HG02759 (cell line): ENCODE results near the gene KRTAP26-1.

ENCODE experiments used
- ATAC-seq: cut with Tn5 transposase; IDR thresholded peaks from one replicate; pipeline ENCODE4 v1.9.1; 2021; ENCODE audit warnings: mild to moderate bottlenecking, moderate library complexity; ENCODE audit not compliant: unreplicated experiment

Gene KRTAP26-1, protein sequence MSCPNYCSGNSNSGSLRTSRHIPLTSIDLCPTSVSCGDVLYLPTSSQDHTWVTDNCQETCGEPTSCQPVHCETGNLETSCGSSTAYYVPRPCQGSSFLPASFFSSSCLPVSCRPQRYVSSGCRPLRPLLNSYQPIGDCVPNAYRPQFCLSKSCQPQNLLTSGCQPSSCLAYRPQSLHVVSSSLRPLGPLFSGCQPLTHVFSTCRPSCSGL

DNA sequence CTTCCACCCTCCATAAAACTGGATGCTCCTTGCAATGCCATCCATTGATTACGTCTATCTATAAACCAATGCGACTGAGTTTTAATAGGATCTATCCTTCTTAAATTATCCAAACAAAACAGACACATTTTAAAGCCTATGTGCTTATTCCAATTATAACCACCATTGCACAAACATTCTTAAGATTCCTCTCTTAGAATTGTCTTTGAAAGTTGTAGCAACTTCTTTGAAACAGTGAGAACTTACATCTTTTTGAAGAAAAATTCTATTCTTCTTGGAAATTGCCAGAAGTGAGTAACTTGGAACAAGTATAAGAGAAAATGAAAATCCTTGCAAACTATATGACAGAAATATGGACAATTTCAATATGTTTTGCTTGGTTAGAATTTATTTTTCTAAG lies at the start of gene KRTAP26-1:
Gene KRTAP26-1, minus strand, starts transcription at position 101 of the 400 bp plus-strand sequence. CDS start 280 bp downstream, outside the sequence.
- ATAC-seq, result no peak

DNA sequence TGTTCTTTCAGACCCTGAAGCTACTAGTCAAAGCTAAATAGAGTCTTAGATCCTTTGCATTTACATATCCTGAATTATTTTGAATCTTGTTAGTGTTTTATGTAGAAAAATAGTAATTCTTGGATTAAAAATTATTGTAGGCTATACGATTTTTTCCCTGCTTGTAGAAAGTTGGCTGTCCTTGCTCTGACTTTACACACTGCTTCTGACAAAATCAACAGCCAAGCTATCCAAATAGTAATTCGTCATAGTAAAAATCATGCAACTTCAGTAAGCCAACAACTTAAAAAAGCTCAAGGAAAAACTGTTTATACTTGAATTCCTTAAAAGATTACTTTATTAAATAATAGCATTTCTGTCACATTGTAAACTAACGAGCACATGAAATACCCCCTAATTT lies 35.8 kb upstream of the KRTAP26-1 start:
- no peak for ATAC-seq

DNA sequence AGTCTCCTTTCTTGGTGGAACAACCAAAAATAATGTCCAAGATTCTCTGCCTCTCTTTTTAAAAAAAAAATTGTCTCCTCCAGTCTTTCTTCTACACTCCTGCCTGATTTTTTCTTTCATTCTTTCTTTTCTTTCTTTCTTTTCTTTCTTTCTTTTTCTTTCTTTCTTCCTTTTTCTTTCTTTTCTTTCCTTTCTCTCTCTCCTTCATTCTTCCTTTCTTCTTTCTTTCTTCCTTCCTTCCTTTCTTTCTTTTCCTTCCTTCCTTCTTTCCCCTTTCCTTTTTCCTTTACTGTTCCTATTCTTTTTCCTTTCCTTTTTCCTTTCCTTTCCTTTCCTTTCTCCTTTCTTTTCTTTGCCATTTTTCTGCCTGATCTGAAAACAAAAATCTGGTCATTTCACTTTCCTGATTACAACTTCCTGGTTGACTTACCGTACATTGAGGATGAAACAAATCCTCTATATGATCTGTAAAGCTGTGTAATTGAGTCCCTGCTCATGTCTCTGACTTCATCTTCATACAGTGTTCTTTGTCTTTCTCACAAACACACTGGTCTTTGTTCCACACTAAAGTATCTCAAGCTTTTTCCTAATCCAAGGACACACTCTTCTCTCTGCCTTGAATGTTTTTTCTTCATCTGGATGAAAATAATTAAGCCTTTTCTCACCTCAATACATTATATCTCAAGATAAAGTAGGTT lies 34.3 kb upstream of the KRTAP26-1 start:
- no peak for ATAC-seq

DNA sequence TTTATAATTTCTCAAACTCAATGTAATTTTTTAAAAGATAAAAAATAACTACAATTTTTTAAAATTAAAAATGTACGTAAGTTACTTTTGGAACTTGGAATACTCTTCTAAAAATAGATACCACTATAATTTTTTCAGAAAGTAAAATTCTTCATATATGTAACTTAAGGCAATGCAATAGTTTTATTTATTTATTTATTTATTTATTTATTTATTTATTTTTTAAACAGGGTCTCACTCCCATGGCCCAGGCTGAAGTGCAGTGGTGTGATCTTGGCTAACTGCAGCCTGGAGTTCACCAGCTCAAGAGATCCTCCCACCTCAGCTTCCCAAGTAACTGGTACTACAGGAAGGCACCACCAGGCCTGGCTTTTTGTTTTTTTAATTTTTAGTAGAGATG lies 31.4 kb upstream of the KRTAP26-1 start:
- no peak for ATAC-seq

DNA sequence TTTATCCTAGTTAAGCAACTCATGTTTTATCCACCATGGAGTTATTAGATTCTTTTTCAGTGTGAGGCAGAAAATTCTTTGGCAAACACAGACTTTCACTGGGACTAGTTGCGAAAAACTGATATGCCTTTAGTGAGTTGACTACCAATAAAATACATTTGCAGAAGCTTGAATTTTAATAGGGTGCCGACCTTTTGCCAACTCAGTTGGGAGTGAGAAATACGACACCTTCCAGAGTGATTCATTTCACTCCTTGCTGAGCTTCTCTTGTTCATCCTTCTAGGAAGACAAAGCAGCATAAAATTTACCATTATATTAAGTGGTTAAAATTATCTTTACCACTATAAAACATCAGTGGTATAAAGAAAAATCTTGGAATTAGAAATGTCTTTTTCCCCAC lies 29.5 kb upstream of the KRTAP26-1 start:
- ATAC-seq, result no peak

DNA sequence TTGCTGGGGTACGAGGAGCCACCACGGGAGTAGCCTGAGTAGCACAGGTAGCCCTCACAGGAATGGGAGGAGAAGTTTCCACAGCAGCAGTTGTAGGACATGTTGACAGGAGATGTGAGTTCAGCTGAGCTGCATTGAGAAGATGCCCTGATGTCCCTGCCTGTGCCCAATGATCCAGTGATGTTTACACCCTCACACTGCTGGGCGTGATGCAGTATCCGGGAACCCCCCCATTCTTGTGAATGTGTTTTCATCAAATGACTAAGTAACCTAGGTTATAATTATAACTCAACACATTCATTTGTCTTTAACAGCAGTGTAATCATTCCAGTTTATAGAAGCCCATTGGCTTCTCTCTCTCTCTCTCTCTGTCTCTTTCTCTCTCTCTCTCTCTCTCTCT lies 28.4 kb upstream of the KRTAP26-1 start, which contains the start of gene KRTAP23-1:
Gene KRTAP23-1, minus strand, starts transcription at position 101 of the 400 bp plus-strand sequence. Its CDS starts 0 bp downstream, at position 101.
- no peak for ATAC-seq

DNA sequence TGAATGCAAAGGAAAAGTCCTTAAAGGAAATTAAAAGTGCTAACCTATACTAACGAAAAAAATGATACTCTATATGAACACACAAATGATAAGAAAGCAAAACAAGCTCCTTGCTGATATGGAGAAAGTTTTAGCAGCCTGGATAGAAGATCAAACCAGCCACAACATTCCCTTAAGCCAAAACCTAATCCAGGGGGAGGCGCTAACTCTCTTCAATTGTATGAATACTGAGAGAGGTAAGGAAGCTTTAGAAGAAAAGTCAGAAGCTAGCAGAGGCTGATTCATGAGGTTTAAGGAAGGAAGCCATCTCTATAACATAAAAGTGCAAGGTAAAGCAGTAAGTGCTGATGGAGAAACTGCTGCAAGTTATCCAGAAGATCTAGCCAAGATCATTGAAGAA lies 24.9 kb upstream of the KRTAP26-1 start:
- no peak for ATAC-seq

DNA sequence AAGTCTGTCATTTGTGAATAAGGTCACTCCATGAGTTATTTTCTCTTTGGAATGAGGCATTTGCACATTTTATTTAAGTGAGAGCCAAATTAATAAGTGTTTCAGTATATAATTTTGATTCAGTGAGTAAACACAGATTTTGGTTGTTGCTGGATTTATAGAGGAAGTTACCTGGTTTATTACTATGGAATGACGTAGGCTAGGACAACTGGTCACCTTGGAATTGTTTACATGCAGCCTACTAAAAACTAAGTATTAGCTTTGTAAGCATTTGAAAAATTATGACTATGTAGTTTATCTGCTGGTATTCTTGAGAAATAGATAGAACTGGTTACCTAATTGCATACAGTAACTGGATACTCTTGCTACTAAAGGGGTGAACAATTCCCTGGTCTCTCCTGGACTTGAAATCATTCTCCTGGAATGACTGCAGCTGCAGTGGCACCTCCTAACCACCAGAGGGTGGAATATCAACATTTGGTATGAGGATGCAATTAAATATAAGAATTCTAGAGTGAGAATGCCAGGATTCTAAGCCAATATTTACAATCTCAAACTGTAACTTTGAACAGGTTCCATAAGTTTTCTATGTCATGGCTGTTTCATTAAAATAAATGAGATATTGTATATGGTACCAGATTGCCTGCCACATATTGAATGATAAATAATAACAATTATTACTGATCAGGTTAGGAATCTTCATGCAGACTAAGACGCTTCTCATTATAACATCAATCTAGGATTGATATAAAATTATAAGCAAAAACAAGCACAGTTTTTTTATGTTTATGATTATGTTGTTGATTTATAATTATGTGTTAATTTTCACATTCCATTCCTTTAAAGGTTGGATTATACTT lies 20.8 kb upstream of the KRTAP26-1 start:
- no peak for ATAC-seq

DNA sequence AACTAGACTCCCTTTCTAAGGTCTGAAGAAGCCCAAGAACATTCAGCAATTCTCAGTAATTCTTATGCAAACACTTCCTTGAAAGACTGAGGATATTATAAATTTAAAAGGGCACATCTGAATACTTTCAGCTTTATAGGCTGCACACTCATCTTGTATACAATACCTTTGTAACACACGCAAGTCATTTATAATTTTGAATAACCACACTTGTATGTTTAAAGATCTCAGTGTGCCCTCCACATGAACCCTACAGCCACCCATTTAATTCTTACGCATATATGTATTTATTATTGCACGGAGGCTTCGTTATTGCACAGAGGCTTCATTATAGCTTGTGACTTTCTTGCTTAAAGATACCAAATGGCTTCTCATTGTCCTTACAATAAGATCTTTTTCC lies 18.6 kb upstream of the KRTAP26-1 start:
- ATAC-seq, result no peak

DNA sequence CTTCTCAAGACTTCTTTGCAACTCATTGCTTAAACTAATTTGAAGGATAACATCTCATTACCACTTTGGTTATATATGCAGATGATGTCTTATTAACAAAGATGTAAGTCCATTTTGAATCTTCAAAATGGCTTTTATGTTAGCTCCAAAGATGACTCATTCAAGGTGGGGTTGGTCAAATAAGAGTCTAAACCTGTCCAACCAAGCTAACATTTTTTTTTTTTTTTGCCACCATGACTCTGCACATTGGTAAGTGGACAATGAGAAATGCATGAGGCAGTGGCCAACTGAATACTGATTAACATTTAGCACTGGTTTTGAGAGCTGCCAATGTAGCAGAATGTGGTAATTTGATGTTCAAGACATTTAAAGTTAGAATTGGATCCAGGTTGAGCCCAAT lies 17.7 kb upstream of the KRTAP26-1 start:
- ATAC-seq, result no peak

DNA sequence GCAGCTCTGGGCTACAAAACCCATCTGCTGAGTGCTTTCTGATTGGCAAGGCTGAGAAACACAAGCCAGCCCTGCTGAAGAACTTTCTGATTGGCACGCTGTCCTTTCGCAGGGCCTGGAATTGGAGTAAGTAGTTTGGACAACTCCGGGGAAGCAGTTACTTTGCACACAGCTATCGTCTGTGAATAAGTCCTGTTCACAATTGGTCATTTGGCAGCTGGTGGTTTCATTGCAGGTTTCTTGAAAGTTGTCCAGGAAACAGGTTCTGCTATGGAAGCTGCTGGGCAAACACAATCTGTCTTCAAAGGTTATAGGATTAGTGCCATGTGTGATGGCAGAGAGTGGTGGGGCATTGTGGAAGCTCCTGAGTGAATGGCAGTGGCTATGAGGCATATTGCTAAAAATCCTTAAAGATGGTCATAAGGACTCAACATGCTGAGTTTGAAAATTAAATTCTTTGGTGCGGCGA lies 17.2 kb upstream of the KRTAP26-1 start, which contains the start of gene KRTAP27-1:
Gene KRTAP27-1, minus strand, starts transcription at position 419 of the 469 bp plus-strand sequence. Its CDS starts 26 bp downstream, at position 393.
- ATAC-seq, result no peak

DNA sequence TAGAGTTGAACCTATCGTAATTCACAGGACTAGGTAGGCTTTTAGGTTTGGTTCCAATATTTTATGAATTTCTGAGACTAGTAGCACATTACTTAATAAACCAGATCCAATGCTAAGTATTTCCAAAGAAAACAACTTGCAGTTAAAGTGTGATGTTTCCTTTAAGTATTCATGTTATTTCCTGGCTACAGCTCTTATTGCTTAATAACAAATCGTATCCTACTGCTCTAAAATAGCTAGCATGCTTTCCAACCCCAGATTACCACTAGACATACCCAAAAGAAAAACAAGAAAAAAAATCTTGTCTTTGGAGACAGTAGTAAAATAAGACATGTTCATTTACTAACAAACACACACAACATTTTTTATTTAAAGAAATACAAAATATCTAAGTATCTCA lies 16.5 kb upstream of the KRTAP26-1 start:
- ATAC-seq, result no peak

DNA sequence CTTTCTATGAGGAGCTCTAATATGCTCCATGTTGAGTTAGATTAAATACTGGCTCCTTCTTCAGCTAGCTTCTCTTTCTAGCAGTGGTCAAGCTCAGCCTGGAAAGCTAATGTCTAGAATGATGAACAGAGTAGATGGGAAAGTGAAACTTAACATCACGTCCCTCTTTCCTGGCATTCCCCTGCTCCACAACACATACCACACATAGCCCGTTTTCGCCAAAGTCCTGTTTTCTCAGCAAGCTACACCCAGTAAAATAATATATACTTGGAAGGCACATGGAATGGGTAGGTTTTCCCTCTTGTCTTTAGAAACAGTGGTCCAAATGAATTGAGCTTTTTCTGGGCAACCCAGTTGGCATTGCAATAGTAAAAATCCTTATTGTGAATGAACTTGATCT lies 13.6 kb upstream of the KRTAP26-1 start:
- no peak for ATAC-seq

DNA sequence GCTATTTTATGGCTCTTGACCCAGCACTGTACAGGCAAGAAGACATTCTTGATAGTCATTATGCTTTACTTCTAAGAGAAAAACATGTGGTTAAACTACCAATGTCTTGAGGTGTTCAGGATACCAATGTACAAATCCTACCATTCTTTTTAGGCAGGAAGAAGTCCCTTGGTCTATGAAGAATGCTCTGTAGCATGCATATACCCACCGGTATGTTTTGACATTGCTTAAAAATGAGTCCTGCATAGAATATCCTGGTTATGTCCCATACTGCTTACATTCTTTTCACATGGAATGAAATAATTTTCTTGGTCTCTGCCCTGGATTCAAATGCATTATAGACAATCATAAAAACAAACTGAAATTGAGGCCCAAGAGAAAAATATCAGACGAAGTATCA lies 12.6 kb upstream of the KRTAP26-1 start:
- ATAC-seq, result no peak

DNA sequence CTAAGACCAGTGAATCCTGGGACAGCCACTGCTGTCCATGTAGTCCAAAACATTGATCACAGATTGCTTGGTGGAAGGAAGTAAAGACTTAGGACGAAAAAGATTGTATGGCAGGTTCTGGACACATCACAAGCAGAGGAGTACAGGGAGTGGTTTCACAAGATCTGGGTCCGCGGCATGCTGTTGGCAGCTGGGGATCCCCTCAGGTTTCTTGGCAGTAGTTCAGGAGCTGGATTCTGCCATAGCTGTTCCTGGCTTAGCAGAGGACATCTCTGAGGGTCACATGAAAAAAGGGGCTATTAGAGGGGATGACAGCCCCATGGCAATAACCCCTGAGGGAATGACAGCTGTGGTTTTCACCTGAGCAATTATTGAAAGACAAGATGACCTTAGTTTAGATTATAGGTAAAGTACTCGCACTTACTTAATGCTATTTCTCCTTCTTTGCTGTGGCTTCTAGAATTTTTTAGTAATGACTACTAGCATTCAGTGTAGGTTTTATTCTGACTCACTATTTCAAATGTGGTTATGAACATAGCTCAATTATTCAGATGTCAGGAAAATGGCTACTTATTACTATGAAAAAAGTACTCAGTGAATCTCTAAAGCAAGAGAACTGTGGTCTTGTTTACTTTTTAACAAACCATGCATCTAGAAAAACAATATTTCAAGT lies 9.2 kb upstream of the KRTAP26-1 start:
- no peak for ATAC-seq

DNA sequence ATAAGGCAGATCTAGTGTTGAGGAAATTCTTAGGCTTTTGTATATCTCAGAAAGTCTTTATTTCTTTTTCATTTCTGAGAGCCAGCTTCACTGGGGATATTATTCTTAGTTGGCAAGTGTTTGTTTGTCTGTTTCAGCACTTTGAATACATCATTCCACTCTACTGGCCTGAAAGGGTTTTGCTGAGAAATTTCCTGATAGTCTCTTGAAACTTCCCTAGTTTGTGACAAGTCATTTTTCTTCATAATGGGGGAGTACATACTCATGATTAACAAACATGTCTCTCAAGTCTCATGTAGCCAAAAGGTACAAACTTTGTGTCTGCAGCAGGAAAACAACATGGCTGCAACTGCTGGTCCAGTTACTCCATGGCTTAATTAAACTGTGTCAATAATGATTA lies 6.3 kb upstream of the KRTAP26-1 start:
- ATAC-seq, result no peak

DNA sequence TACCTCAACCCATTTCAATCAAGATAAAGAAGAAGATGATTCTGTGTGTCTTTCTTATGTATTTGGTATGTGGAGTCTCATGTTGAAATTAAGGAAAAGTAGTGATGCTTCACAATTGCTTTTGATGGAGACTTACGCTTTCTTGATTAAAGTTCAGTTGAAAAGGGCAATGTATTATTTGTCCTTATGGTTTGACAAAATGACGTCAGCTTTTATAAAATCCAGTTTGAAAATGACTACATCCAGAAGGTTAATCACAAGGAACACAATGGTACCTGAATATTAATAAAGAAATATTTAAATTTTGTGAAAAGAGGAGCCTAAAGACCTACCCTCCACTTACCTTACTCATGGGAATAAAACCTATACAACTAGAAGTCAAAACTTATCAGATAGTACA lies 4.4 kb downstream of the KRTAP26-1 start:
- ATAC-seq, result no peak

DNA sequence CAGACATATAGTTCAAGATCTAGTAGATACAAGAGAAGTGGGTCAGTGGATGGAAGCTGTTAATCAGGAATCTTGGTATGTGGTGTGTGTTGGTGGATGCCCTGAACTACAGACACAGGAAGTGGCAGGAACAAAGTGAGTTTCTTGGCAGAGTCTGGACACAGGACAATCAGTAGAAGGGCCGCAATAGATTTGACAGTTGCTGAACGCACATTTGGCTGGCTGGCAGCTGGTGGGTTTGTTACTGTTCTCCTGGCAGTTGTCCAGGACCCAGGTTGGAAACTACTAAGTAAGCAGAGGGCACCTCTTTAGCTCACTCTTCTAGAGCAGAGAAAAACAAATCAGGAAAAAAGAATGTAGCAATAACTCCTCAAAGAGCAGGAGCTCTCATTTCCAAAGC lies 13.2 kb downstream of the KRTAP26-1 start:
- no peak for ATAC-seq

DNA sequence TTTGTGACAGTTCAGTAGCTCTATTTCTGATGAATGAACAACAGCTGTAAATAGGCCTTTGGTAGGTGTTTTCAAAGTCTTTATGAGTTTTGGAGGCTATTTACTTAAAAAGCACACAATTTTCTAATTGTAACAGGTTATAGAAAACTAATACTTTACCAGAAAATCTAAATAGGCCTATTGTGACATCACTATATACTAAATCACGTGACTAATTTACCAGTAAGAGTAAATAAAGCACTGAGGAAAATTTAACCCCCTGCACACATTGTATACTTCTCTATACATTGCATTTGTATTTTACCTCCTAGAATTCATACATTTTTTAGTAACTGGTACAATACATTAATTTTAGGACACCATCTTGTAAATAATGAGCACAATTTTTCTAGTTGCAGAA lies 15.0 kb downstream of the KRTAP26-1 start:
- no peak for ATAC-seq

DNA sequence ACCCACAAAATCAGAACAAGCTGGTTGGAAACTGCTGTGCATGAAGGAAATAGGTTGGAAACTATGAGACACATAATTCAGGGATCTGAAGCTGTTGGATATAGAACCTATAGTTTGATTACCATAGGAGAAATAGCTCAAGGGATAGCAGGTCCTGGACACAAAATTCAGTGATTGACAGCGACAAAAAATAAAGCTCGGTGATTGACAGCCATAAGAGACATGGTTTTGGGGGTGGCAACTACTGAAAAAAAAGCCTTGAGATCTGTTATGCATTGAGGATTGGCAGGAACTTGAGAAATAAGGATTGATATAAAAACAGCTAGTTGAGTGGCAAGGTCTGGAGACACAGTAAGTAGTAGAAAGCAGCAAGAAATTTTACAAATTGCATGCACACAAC lies 30.9 kb downstream of the KRTAP26-1 start, which contains the start of gene KRTAP25-1:
Gene KRTAP25-1, minus strand, starts transcription at position 300 of the 400 bp plus-strand sequence. Its CDS starts 24 bp downstream, at position 276.
- no peak for ATAC-seq

DNA sequence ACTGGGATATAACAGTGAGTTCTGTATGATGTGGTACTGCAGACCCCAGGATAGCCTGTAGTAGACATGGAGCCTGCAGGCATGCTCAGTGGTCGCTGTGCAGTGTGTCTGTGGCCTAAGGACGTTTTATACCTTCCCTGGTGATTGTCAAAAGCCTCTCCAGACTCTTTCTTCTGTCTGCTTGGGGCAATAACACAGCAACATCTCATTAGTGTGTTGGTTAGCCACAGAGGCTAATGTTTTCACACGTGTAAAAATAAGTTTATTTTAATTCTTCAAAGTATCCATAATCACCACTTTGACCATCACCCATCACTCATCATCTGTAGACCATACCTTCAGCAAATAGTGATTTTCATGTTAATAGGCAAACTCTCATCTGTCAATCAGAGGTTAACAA lies 37.3 kb downstream of the KRTAP26-1 start, which contains the start of gene KRTAP24-1:
Gene KRTAP24-1, minus strand, starts transcription at position 101 of the 400 bp plus-strand sequence. Its CDS starts 18 bp downstream, at position 83.
- ATAC-seq, result no peak
